NCI-H187 (cell line): ENCODE results near the gene AKR7A3.
"Not testable (repeated sequence)": the region's sequence is repeated elsewhere in the genome, so short reads cannot be mapped to it uniquely, and the experiment has no call there.

Source experiments
- DNase-seq, 2 experiments: peaks; one replicate each; lab custom pipeline; 2025; lab: John Stamatoyannopoulos, UW

AKR7A3 gene

DNA sequence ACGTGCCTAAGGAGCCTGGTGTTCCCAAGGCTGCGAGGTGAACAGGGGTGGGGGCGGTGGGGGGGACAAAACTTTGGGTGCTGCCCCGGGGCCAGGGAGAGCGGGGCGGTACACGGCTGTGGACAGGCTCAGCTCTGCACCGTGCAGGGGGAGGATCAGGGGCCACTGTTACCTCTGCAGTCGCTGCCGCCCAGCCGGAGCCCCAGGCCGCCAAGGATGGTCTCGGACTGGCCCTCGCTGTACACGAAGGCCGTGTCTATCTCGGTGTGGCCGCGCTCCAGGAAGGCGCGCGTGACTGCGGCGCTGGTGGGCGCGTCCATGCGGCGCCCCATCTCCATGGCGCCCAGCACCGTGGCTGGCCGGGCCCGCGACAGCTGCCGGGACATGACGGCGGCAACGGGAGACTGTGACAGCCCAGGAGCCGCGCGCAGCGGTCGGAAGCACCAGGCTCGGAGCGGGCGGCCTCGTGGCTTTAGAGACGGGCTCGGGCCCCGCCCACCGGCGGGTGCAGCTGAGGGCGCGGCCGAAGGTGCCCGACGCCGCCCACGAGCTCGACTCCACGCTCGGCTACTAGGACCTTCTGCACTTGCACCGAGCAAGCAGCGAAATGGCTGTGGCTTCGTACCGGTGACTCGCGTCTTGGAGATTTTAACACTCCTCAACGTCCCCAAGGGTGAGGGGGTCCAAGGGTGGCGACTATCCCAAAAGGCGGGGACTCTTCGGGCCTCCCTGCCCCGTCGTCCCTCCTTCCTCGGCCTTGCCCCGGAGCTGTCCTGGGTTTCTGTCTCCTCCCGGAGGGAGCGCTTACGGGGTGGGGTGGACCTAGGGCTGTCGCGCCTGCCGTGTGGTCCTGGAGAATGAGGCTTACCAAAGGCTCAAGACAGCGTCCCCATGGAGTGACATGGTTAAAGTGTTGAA, at the start of gene AKR7A3:
Gene AKR7A3 (minus strand): TSS at position 447 of the 918 bp plus-strand sequence. CDS start 61 bp downstream, at position 386.
- DNase-seq, result not testable (repeated sequence)

DNA sequence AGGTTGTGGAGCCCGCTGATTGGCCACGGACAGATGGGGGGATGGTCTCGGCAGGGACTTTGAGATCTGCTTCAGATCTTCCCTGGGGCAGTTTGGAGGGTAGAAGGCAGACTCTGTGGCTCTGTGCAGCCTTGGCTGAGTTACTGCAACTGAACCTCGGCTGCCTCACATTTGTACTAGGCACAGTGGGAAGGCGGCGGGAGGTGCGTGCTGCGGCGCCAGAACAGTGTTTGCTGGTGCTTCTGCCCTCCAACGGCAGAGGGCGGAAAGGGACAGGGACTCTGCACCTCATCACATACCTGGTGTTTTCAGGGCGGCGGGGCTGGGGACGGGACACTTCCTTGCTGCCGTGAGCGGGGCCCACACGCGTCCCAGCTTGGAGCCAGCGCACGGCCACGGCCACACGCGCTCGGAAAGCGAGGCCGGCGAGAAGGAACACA, 49.8 kb upstream of the AKR7A3 start:
- no peak for DNase-seq

GRCh38 chr1:19337289-19337688, 48.7 kb upstream of the AKR7A3 start:
- no peak for DNase-seq

- no peak for DNase-seq
Observed at GRCh38 chr1:19336543-19336942, 48.0 kb upstream of the AKR7A3 start.

GRCh38 chr1:19333587-19334354, 45.2 kb upstream of the AKR7A3 start:
- DNase-seq, result no peak

- no peak for DNase-seq
Observed at GRCh38 chr1:19332832-19333231, 44.3 kb upstream of the AKR7A3 start.

GRCh38 chr1:19331262-19331878, 42.8 kb upstream of the AKR7A3 start:
- no peak for DNase-seq

GRCh38 chr1:19330449-19331135, 42.0 kb upstream of the AKR7A3 start:
- no peak for DNase-seq

DNA sequence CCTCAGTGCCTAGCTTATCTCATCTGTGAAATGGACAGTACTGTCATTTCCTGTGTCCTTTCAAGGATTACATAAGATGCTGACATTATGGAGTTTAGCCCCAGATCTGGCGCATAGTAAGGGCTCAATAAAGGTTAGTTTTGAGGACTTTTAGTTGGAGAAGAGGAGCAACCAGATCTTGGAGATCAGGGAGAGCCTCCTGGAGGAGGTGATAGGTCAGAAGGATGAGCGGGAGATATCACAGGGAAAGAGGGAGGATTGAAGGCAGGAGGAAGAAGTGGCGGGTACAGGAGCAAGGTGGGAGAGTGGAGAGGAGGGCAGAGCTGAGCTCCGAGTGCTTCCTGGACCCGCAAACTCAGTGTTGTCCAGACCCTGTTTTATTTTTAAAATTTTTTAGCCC, 41.0 kb upstream of the AKR7A3 start:
- DNase-seq, result no peak

DNA sequence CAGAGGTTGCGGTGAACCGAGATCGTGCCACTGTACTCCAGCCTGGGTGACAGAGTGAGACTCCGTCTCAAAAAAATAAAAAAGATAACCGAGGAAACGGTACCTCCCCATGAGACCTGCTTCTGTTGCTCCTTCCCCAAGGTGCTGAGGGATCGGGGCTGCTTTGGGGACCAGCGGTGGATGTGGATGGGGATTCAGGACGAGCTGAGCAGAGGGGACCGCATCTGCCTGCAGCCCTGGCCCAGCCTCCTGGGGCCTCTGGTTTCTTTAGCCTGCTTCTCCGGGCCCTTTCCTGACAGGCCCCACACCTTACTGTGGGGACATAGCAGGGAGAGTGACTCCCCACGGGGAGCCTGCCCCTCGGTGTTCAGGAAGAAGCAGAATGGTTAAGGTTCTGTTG, 40.6 kb upstream of the AKR7A3 start:
- no peak for DNase-seq

DNA sequence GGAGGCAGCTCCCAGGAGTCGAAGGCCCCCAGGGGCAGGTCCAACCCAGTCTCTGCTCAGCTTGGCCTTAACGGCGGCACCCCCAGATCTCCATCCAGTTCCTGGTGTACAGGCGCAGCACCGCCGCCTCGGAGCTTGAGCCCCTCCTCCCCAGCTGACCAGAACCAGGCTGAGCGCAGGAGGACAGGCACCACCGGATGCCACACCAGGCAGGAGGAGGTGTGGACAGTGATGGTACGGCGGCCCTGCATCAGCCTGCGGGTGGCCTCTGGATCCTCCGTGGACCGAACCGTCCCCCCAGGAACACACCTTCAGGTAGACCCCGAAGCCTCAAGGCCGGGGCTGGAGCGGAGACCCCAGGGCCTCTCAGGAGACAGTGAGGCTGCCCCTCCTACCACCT, 39.9 kb upstream of the AKR7A3 start:
- no peak for DNase-seq

DNA sequence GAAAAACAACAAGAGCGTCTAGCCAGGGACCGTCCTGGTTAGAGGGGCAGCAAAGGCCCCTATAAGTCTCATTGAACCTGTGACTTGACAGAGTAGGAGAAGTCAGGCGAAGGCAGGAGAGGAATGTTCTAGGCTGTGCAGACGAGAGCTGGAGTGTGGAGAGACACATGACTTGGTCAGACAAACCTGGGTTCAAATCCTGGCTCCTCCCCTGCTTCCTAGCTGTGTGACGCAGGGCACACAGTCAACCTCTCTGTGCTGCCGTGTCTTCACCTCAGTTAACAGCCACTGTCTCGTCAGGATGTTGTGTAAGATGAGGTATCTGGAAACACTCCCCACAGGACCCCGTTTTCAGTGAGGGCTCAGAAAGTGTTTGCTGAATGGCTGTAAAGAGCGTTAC, 39.2 kb upstream of the AKR7A3 start:
- no peak for DNase-seq

DNA sequence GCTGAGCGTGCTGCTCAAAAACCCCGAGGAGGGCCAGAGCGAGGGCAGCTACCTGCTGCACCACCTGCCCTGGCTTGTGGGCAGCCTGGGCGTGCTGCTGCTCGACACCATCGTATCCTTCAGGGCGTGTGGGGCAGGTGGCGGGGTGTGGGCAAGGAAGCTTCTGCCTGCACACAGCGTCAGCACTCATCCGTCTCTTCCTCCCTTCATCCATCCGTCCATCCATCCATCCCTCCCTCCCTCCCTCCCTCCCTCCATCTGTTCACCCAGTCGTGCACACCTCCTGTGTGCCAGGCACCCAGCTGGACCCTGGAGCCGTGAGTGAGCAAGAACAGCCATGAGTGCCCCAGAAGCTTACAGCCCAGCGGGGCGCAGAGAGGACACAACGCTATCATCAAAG, 38.7 kb upstream of the AKR7A3 start:
- no peak for DNase-seq

GRCh38 chr1:19326748-19327065, 38.1 kb upstream of the AKR7A3 start:
- no peak for DNase-seq

- no peak for DNase-seq
Observed at GRCh38 chr1:19325958-19326747, 37.6 kb upstream of the AKR7A3 start.

DNA sequence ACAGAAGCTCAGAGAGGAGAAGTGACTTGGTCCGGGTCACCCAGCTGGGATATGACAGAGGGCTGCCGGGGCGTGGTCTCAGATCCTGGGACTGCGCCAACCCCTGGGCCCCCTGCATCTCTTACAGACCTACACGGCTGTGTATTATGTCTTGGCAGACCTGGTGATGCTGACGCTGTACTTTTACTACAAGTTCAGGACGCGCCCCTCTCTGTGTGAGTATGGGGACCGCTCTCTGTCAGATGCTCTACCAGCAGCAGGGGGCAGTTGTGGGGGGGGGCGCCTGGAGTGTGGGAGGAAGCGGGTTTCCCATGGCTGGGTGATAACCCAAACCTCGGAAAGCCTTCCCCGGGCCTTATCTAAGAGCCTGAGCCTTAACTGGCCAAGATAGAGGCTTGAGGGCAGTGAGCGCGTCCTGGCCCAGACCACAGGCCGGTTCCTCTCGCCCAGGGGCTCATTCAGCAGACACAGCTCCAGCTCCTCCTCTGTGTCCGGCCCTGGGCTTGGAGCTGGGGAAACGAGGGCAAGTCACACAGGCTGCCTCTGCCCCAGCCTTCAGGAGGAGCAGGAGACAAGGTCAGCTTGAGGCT, 36.9 kb upstream of the AKR7A3 start:
- DNase-seq, result no peak

DNA sequence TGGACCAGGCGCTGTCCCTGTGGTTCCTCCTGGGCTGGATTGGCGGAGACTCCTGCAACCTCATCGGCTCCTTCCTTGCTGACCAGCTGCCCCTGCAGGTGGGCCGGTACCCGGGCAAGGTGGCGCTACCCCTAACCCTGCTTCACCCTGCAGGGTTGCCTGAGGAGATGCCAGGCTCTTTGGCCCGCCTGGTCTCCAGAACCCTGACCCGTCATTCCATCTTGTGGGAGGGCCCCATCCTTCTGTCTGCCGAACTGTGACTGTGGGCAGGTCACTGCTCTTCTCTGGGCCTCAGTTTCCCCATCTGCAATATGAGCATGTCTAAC, 36.1 kb upstream of the AKR7A3 start:
- DNase-seq, result no peak

GRCh38 chr1:19323987-19324664, 35.6 kb upstream of the AKR7A3 start:
- no peak for DNase-seq

GRCh38 chr1:19322481-19322880, 33.9 kb upstream of the AKR7A3 start:
- DNase-seq, result no peak

GRCh38 chr1:19321071-19321470, 32.5 kb upstream of the AKR7A3 start:
- no peak for DNase-seq

DNA sequence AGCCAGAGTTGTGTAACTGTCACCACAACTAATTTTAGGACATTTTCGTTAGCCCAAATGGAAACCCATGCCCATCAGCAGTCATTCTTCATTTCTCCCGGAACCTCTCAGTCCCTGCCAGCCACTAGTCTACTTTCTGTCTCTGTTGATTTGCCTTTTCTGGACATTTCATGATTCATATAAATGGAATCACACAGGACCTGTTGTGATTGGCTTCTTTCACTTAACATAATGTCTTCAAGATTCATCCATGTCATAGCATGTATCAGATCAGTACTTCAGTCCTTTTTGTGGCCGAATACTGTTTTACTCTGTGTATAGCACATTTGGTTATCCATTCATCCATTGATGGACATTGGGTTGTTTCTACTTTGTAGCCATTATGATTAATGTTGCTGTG, 30.6 kb upstream of the AKR7A3 start:
- DNase-seq, result no peak
